CD4-positive, alpha-beta T cell (primary cell): ENCODE results near the gene CEBPE. TPM values are rescaled to one million over a fixed set of nuclear protein-coding genes. Genes with fewer than 3 reads are reported as not detected.

Experiments used
- ATAC-seq: fragments of 200-7000 bp; cut with Tn5 transposase; one replicate; pipeline ENCODE4 v1.10.0; 2022; ENCODE audit warnings: mild to moderate bottlenecking; ENCODE audit not compliant: poor library complexity
- CTCF ChIA-PET: fragments of 350-600 bp; sonication (Branson Sonifier 250); formaldehyde crosslinking; loops from one replicate; lab custom pipeline; 2021; ENCODE audit warnings: antibody characterized with exemption, inconsistent platforms; lab: Charles Lee
- POLR2A ChIA-PET: fragments of 350-600 bp; sonication (Branson Sonifier 250); formaldehyde crosslinking; loops from one replicate; lab custom pipeline; 2021; ENCODE audit warnings: antibody characterized with exemption, inconsistent platforms; lab: Charles Lee
- DNase-seq, 14 experiments: peaks; one replicate each; pipeline ENCODE4 v3.0.0-alpha.2; 2013 to 2020; ENCODE audit warnings: mixed read lengths in 2 of 14
- H3K27ac ChIP-seq, 2 donors: one replicate each; pipeline versions ENCODE4 v1.5.1 to v1.7.0; 2013; ENCODE audit warnings: low read length in 2 of 2, low read depth in 1 of 2, mild to moderate bottlenecking in 1 of 2
- H3K27me3 ChIP-seq, 2 experiments: 1 replicate in 1 of 2; 2 replicates in 1 of 2; pipeline versions ENCODE4 v1.6.1 to v1.7.0; 2013; ENCODE audit warnings: low read length in 2 of 2, control low read depth in 1 of 2, mild to moderate bottlenecking in 1 of 2, moderate library complexity in 1 of 2; ENCODE audit not compliant: insufficient read depth in 2 of 2, control insufficient read depth in 1 of 2
- H3K36me3 ChIP-seq: one replicate; pipeline ENCODE4 v1.6.1; 2013; ENCODE audit warnings: low read length, control low read depth; ENCODE audit not compliant: insufficient read depth
- H3K4me1 ChIP-seq: one replicate; pipeline ENCODE4 v1.6.1; 2013; ENCODE audit warnings: low read length, control low read depth; ENCODE audit not compliant: insufficient read depth
- H3K4me3 ChIP-seq: one replicate; pipeline ENCODE4 v1.5.1; 2013; ENCODE audit warnings: mild to moderate bottlenecking, low read length, moderate library complexity
- H3K9me3 ChIP-seq, 2 experiments: 1 replicate in 1 of 2; 2 replicates in 1 of 2; pipeline versions ENCODE4 v1.6.1 to v1.7.0; 2013; ENCODE audit warnings: low read length in 2 of 2, mild to moderate bottlenecking in 2 of 2, control low read depth in 1 of 2, moderate library complexity in 1 of 2; ENCODE audit not compliant: control insufficient read depth in 1 of 2, insufficient read depth in 1 of 2
- H3K27ac Mint-ChIP-seq: one replicate; pipeline ENCODE4 v1.8.0; 2020; ENCODE audit warnings: mixed read lengths
- H3K27me3 Mint-ChIP-seq: one replicate; pipeline ENCODE4 v1.8.0; 2021; ENCODE audit warnings: mixed read lengths
- H3K36me3 Mint-ChIP-seq: one replicate; pipeline ENCODE4 v1.8.0; 2021; ENCODE audit warnings: low read depth, mixed read lengths
- H3K4me1 Mint-ChIP-seq: one replicate; pipeline ENCODE4 v1.8.0; 2021; ENCODE audit warnings: low read depth, mixed read lengths
- H3K4me3 Mint-ChIP-seq: one replicate; pipeline ENCODE4 v1.8.0; 2020; ENCODE audit warnings: mild to moderate bottlenecking, mixed read lengths
- H3K9me3 Mint-ChIP-seq: one replicate; pipeline ENCODE4 v1.8.0; 2020; ENCODE audit warnings: mixed read lengths
- CTCF ChIP-seq: fragments of 200-600 bp; IDR thresholded peaks from one replicate; pipeline ENCODE4 v1.8.0; 2022; ENCODE audit warnings: antibody characterized with exemption, mild to moderate bottlenecking
- intact Hi-C, 2 experiments: fragments of 100-400 bp; cut with DNase I in 1 of 2; cut with micrococcal nuclease in 1 of 2; formaldehyde crosslinking; loops; one replicate each; pipeline versions ENCODE4 v1.15.1 to v1.9.0; 2023 to 2025; cut with DNase I, micrococcal nuclease
- total RNA-seq, 174 experiments: library from RNA in 2 of 174; stranded (reverse) in 2 of 174; gene quantifications; one replicate each; pipeline ENCODE4 v1.2.3 and lab custom pipeline; 2021 to 2026

CEBPE gene
- total RNA-seq, 2 experiments from 2014 or later = not detected

GRCh38 chr14:23146351-23146910 lies 27.4 kb upstream of the CEBPE start:
- Mint-ChIP-seq H3K27ac (no peak overlapping the region), H3K27me3 (peaks cover 19% of the 10 kb centered on the region), H3K36me3 (no peaks in the 10 kb centered on the region), H3K9me3 (no peaks in the 10 kb centered on the region), H3K4me1 (no peaks in the 10 kb centered on the region), H3K4me3 (no peak overlapping the region)
- ATAC-seq (no peak), DNase-seq (no peak)
- intact Hi-C loops = no loop called here
- Histone ChIP-seq H3K9me3 (no peaks in the 10 kb centered on the region), H3K27me3 (no peaks in the 10 kb centered on the region), H3K36me3 (no peaks in the 10 kb centered on the region), H3K27ac (no peak overlapping the region), H3K4me3 (no peak overlapping the region), H3K4me1 (no peaks in the 10 kb centered on the region)
- TF ChIP-seq CTCF = no peak
- CTCF ChIA-PET = interaction anchor here (1.2 kb wide), 1 partner anchor 26 kb away, joined by 4 read pairs; no protein-coding TSS in a partner anchor
- POLR2A ChIA-PET = no interaction called here

GRCh38 chr14:23145794-23146350 lies 26.8 kb upstream of the CEBPE start:
- TF ChIP-seq CTCF = no peak
- Histone ChIP-seq H3K36me3 (no peaks in the 10 kb centered on the region), H3K4me1 (no peaks in the 10 kb centered on the region), H3K27ac (no peak overlapping the region), H3K4me3 (no peak overlapping the region), H3K9me3 (no peaks in the 10 kb centered on the region), H3K27me3 (no peaks in the 10 kb centered on the region)
- no peak for DNase-seq
- H3K27ac Mint-ChIP-seq = no peak overlapping the region
- ChIA-PET CTCF (interaction anchor here (1.2 kb wide), 1 partner anchor 25 kb away, joined by 4 read pairs; no protein-coding TSS in a partner anchor), POLR2A (no interaction called here)
- no peaks in the 10 kb centered on the region for H3K4me1 Mint-ChIP-seq
- intact Hi-C loops = no loop called here
- H3K27me3 Mint-ChIP-seq = peaks cover 19% of the 10 kb centered on the region
- no peak for ATAC-seq
- H3K36me3 Mint-ChIP-seq = no peaks in the 10 kb centered on the region
- H3K4me3 Mint-ChIP-seq = no peak overlapping the region
- H3K9me3 Mint-ChIP-seq = no peaks in the 10 kb centered on the region

GRCh38 chr14:23143911-23144310 lies 24.9 kb upstream of the CEBPE start:
- ChIA-PET CTCF (no interaction called here), POLR2A (no interaction called here)
- H3K36me3 Mint-ChIP-seq = no peaks in the 10 kb centered on the region
- Histone ChIP-seq H3K27me3 (no peaks in the 10 kb centered on the region), H3K4me3 (no peak overlapping the region), H3K27ac (no peak overlapping the region), H3K36me3 (no peaks in the 10 kb centered on the region), H3K4me1 (no peaks in the 10 kb centered on the region), H3K9me3 (no peaks in the 10 kb centered on the region)
- ATAC-seq (no peak), DNase-seq (no peak)
- TF ChIP-seq CTCF = no peak
- no peaks in the 10 kb centered on the region for H3K4me1 Mint-ChIP-seq
- no peaks in the 10 kb centered on the region for H3K9me3 Mint-ChIP-seq
- no peak overlapping the region for H3K4me3 Mint-ChIP-seq
- H3K27me3 Mint-ChIP-seq = peaks cover 14% of the 10 kb centered on the region
- intact Hi-C loops = no loop called here
- no peak overlapping the region for H3K27ac Mint-ChIP-seq
